Upper lobe of left lung (tissue), 4 donors: ENCODE measurements around the gene HBA1.

ENCODE experiments used
- EP300 ChIP-seq, 4 donors: sonication (generic); formaldehyde crosslinking; IDR thresholded peaks; one replicate each; pipeline ENCODE4 v1.5.1; 2017; ENCODE audit warnings: antibody characterized with exemption in 4 of 4, control low read depth in 2 of 4
- POLR2A ChIP-seq, 4 donors: fragments of 450-650 bp; IDR thresholded peaks; one replicate each; pipeline ENCODE4 v1.5.1; 2016 to 2017; ENCODE audit warnings: antibody characterized with exemption in 4 of 4, mild to moderate bottlenecking in 2 of 4
- POLR2AphosphoS5 ChIP-seq, 2 donors: sonication (generic); formaldehyde crosslinking; IDR thresholded peaks; one replicate each; pipeline ENCODE4 v1.5.1; 2017; ENCODE audit warnings: antibody characterized with exemption in 2 of 2
- TF ChIP-seq, protein P1 (sequence below), 6 experiments: fragments of 450-650 bp in 4 of 6; fragments of 200-600 bp in 2 of 6; sonication (generic) in 2 of 6; IDR thresholded peaks; one replicate each; pipeline ENCODE4 v1.5.1; 2016 to 2019; ENCODE audit warnings: antibody characterized with exemption in 6 of 6

DNA sequence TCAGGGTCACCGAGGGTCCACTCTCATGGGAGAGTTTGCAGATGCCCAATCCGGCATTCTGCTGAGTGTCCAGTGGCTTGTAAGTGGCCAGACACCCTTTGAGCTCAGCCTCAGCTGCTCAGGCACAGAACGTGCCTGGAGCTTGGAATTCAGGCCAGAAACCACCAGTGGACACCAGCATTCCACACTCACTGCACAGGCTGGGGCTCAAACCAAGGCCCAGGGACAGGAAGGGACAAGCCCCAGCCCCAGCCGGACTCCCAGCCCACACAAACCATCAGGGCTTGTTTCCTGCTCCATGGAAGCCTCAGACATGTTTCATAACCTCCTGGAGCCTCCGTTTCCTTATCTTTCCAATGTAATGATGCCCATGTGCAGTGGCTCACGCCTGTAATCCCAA is 33.0 kb upstream of the HBA1 start:
- TF ChIP-seq, protein P1, sequence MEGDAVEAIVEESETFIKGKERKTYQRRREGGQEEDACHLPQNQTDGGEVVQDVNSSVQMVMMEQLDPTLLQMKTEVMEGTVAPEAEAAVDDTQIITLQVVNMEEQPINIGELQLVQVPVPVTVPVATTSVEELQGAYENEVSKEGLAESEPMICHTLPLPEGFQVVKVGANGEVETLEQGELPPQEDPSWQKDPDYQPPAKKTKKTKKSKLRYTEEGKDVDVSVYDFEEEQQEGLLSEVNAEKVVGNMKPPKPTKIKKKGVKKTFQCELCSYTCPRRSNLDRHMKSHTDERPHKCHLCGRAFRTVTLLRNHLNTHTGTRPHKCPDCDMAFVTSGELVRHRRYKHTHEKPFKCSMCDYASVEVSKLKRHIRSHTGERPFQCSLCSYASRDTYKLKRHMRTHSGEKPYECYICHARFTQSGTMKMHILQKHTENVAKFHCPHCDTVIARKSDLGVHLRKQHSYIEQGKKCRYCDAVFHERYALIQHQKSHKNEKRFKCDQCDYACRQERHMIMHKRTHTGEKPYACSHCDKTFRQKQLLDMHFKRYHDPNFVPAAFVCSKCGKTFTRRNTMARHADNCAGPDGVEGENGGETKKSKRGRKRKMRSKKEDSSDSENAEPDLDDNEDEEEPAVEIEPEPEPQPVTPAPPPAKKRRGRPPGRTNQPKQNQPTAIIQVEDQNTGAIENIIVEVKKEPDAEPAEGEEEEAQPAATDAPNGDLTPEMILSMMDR (IDR thresholded peaks at IDR 0.05) = no peak
- TF ChIP-seq POLR2A (IDR thresholded peaks at IDR 0.05) (no peak), EP300 (IDR thresholded peaks at IDR 0.05) (no peak), POLR2AphosphoS5 (IDR thresholded peaks at IDR 0.05) (no peak)
